D341Med (cell line): Measurements from ENCODE around the gene TPPP.

ENCODE experiments used
- DNase-seq: peaks from one replicate; pipeline ENCODE4 v3.0.0; 2012; ENCODE audit warnings: low spot score

TPPP gene

DNA sequence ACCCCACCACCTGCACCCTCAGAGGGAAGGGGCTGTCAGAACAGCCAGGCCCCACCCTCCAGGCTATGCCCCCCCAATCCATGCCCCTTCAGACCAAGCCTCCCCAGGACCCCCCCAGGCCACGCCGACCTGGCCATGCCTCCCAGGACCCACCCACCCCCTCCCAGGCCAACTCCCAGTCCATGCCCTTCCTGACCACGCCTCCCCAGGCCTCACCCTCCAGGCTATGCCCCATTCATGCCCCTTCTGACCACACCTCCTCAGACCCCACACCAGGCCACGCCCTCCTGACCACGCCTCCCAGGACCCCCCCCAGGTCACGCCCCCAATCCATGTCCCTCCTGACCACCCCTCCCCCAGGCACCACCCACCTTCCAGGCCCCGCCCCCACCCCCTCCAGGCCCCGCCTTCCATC lies 27.6 kb downstream of the TPPP start:
- peak; percentile 30 for DNase-seq

DNA sequence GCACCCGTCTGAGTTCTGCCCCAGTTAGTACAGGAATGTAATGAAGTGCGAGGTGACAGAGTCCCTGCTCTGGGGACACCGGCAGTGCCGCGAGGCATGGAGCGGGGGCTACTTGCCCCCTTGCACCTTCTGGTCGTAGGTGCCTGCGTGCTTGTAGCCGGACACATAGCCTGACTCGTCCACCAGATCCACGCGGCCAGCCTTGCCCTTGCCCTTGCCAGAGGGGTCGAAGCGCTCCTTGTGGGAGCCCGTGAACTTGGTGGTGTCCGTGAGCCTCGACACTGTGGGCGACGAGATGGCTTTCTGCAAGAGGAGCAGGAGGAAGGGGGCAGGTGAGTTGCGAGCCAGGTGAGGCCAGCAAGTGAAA lies 28.2 kb downstream of the TPPP start:
- peak; percentile 14 for DNase-seq

DNA sequence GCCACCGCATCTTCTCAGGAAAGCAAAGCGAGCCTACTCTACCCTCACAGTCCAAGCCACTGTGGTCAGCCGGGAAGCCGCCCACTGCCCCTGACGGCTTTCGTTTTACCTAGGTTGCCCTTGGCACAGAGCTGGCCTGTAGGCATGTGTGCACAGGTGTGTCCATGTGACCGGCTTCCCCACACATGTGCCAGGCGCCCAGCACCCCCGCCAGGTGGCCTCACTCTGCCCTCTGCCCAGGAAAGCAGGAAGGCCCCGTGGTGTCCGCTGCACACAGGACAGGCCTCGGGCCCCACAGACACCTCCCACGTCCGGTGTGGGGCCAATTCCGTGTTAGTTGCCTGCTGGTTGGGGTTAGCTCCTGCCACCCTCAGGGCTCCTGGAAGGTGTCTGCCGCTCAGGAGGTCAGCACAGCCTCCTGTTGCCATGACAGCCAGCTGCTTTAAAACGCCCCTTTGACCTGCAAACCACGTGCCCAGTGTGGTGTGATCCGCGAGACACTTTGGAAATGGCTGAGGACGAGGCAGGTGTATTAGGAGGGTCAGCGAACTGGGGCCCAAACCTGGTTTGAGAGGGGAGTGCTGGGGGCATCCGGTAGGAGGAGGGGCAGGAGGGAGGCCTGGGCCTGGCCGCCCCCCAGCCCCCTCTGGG lies 28.7 kb downstream of the TPPP start:
- no peak for DNase-seq

DNA sequence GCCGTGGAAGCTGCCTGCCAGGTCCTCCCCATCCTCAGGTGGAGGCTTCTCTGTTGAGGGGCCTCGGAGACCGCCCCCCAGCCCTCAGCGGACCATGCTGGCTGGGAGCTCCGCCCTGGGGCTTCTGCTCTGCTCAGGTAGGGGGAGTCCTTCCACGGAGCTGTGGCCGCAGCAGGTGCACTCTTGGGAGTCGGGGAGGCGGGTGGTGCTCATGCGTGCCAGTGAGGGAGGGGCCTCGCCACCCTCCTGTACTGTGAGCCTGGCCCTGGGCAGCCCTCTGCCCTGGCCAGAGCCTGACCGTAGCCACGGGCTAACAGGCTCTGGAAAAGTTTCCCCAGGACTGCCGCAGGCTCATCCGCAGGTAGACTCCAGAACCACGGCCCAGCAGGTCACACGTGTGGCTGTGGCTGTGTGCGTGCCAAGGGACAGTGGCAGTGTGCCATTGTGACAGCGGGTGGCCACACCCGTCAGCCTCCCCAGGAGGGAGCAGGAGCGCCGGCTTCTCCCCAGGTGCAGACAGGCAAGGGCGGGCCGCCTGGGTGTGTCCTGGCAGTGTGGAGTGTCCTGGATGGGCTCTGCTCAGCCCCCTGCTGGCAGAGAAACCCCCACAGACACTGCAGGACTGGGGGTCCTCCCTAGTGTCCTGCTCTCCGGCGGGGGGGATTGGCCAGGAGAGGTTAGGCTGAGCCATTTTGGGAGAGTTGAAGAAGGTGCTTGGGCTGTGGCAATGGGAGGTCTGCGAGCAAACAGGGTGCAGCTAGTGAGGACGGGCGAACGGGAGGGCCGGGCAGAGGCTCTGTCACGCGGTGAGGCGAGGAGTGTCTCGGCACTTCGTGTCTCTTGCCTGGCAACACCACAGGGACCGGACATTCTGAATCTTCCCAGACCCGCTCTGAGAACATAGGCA lies 29.5 kb downstream of the TPPP start:
- DNase-seq: no peak

DNA sequence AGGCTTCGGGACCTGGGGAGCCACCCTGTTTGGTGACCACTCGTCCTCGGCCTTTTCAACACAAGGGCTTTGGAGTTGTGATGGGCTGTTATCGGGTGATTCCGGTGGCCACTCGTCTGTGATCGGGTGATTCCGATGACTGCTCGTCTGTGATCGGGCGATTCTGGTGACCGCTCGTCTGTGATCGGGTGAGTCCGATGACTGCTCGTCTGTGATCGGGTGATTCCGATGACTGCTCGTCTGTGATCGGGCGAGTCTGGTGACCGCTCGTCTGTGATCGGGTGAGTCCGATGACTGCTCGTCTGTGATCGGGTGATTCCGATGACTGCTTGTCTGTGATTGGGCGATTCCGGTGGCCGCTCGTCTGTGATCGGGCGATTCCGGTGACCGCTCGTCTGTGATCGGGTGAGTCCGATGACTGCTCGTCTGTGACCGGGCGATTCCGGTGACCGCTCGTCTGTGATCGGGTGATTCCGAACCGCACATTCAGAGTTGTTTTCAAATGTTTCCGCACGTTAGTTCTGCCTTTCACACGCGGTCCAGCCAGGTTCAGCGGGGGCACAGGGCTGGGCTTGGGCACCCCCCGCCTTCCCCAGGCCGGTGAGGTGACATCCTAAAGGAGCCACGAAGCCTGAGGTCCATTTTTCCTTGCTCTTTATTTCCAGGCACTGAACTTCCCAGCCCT lies 30.3 kb downstream of the TPPP start:
- DNase-seq: no peak

DNA sequence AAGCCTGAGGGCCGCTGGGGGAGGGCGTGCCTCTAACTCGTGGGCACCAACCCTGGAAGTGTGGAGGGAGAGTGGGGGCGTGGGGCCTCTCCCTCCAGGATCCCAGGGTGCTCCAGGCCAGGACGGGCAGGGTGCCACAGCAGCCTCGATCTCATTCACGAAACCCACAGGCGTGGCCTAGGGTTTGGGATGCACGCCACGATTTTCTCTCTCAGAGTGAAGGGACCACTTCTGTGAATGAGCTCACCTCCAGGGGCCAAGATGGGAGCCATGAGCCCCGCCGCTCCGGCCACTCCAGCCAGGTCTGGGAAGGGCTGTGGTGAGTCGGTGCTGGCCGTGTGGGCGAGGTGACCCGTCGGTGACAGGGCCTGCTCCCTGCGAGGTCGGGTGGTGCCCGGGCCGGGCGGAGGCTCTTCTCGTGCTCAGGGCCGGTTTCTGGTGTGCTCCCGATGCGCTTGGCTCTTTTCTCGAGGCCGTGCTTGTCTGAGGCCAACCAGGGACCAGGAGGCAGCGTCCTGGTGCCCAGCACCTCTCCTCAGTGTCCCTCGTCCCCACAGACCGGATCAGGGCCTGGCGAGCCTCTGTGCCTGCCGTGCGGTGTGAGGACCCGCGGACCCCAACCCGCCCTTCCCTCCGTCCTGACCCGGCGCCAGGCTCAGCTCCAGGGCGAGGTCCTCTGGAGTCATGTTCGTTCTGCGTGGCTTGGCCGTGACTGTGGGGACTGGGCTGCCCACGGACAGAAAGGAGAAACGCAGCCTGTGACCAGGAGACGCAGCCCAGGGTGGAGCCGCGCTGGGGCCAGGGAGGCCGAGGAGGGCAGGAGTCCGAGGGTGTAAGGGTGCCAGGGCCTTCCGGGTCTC lies 31.0 kb downstream of the TPPP start:
- no peak for DNase-seq

DNA sequence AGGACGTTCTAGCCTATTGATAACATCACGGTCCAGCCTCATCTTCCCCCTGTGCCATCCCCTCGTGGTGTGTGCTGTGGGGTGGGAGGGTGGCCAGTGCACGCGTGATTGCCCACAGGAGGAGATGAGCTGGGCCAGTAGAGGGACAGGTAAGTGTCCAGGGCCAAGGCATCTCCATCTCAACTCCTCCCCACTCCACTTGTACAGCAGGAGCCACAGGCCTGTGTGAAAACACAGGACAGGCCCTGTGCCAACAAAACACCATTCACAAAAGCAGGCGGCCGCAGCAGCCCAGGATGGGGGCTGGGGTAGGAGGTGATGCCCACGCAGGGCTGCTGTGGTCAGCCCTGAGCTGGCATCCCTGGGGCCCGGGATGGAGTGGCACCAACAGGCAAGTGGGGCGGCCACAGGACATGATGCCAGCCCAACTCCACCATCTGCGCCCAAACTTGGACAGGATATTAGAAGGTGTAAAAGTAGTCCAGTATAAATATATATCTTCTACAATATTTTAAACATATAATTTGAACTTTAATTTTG lies 32.6 kb downstream of the TPPP start:
- no peak for DNase-seq

DNA sequence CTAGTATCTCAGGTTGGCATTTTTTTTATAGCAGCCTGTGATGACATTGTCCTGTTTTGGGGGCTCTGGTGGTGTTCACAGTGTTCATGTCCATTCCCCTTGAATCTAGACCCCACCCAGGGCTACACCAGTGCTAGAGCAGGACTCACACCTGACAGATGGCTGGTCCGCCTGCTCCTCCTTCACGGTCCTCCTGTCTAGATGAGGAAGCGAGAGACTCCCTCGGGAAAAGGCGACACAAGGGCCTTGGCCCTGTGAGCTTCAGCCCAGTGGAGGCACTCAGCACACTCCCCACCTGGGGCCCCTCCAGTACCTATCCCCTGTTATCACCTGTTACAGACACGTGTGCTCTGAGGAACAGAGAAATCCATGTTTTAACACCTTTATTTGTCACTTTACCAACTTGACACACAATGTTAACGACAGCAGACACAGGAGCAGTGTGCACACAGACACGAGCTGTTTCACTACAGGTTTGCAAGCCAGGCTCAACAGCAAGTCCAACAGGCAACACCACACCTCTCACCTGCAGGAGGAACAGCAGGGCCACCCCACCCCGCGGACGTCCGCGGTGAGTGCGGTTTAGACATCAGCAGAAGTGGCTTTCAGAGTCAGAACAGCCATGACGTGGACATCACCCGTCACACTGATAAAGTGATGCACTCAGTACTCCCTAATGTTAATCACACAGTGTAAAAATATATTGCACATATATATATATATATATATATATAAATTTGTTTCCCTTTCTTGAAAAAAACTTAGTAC lies 33.5 kb downstream of the TPPP start:
- no peak for DNase-seq

DNA sequence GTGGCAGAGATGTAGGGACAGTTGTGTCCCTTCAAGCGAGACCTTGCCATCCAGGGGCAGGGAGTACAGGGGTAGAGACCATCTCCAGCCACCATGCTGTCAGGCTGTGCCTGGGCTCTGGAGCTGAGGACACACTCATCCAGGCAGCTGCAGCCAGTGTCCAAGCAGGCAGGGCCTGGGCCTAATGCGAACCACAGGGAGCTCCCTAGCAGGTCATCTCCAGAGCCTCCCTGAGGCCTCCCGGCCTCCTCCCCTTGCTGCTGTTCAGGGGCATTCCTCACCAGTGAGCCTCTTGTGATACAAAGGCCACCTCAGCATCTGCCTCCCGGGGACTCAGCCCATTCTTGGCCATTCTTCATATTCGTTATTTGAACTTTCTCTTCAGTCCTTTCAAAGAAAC lies 35.0 kb downstream of the TPPP start:
- no peak for DNase-seq

DNA sequence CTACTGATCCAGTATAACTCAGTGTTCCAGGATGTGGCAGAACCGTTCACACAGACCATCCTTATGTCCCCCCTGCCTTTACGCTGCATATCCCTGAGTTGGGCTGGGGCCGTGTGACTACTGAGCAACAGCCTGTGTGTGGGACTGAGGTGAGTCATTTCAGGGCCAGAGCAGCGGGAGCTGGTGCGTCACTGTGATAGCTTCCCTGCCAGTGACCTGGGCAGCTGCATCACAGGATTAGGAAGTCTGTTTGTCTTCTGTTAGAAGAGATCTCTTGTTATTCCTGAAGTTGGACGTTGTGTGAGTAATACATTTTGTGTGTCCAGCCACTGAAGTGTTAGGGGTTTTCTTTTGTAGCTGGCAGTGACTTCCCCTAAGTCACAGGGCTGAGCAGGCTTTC lies 35.6 kb downstream of the TPPP start:
- no peak for DNase-seq

DNA sequence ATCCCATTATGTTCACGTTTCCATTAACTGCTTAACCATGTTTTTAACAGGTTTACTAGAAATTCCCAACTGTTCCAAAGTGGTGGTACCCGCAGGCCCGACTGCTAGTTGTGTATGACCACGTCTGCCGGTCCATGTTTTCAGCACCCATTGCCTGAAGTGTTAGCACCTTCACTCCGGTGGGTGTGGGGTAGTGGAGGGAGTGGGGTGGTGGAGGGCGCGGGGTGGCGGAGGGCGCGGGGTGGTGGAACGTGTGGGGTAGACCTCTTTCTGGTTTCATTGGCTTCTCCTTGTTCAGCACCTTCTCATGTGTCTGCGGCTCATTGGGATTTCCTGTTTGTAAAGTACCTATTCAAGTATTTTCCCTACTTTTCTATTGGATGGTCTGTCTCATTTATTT lies 37.7 kb downstream of the TPPP start:
- DNase-seq: no peak

DNA sequence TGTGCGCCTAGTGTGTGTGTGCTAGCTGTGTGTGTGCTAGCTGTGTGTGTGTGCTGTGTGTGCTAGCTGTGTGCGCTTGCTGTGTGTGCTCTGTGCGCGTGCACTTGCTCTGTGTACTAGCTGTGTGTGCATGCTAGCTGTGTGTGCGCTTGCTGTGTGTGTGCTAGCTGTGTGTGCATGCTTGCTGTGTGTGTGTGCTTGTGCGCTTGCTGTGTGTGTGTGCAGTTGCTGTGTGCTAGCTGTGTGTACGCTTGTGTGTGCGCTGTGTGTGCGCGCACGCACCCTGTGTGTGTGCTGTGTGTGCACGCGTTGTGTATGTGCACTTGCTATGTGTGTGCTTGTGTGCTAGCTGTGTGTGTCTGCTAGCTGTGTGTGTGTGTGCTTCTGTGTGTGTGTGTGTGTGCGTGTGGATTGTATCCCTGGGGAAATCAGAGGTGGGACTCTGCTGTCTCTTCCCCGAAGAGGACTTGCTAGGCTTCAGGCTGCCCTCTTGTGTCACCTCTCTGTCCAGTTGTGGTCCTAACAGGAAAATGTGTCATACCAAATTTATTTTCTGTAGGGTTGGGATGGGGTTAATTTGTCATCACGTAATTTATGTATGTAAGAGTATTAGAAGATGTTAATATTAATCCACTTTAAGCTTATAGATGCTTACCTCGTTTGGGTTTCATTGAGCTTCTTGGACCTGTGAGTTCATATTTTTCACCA lies 38.9 kb downstream of the TPPP start:
- no peak for DNase-seq

DNA sequence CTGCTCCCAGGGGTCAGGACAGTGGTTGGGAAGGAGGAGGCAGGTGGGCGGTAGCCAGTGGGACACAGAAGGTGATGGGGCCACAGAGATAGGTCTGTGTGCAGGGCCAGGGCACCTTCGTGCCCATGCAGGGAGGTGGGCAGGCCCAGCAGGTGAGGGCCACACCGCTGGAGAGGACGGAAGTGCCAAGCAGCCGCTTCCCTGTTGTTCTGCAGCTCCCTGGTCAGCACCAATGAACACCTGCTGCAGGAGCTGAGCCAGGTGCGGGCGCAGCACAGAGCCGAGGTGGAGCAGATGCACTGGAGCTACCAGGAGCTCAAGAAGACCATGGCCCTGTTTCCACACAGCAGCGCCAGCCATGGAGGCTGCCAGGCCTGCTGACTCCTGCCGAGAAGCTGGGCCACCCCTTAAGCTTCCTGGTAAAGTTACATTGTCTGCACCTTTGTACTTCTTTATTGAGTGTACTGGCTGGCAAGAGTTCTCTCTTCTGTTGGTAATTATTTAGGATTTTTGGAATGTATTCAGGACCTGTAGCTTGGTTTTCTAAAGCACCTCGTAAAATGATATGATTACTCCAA lies 40.3 kb downstream of the TPPP start:
- no peak for DNase-seq

DNA sequence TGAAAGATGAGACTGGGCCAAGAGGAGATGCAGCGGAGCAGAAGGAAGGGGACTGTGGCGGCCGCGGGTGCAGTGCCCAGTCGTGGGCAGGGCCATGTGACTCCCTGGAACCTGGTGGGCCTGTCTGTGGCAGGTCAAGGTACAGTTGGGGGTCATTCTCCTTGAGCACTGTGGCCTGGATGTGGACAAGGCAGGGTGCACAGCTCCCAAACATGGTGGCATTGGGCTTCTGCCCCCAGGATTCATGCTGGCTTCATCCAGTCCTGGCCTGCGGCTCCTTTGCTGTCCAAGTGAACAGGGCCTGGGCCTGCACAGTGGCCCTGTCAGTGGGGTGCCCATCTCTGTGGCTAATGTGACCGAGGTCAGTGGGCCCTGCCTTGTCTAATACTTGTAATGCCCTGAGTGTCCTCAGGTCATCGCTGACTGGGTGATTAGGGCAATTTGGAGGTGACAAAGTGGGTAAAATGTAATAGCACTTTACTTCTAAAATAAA lies 41.1 kb downstream of the TPPP start:
- DNase-seq: no peak

DNA sequence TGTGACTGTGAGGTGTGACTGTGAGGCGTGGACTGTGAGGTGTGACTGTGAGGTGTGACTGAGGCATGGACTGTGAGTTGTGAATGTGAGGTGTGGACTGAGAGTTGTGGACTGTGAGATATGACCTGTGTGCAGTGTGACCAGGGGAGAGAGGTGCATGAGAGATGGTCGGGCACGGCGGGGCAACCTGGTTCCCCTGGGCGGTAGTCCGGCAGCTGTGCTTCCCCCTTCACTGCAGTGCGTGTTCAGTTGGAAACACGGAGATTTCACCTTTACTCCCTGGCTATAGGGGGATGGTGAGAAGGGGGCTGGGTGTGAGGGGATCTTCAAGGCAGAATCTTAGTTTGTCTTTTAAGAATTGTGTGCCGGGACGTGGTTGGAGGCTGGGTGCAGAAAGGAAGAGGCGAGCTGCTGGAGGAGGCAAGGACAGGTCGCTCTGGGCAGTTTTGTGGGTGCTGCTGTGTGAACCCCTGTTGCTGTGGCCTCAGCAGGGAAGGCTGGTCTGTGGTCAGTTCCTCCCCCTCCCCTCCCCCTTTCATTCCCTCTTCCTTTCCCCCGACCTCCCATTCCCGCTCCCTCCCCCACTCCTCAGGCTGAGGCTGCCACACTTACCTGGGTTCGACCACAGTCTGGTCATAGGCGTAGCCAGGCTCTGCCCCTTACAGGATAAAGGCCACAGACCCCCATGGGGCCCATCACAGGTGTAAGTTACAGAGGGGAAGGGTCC lies 41.7 kb downstream of the TPPP start:
- peak; percentile 18 for DNase-seq

DNA sequence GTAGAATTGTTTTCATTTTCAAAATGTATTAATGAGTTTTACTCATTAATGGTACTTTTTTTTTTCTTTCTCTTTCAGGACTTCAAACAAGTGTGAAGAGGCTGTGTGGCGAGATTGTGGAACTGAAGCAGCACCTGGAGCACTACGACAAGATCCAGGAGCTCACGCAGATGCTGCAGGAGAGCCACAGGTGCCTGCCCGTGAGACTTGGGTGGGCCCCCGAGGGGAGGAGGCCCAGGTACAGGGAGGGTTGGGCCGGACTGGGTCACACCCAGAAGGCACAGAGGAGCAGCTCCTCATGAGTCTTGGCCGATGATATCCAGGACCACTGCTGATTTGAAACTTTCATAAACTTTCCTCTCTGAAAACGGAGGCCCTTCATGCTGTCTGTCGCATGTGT lies 45.4 kb downstream of the TPPP start:
- DNase-seq: no peak

DNA sequence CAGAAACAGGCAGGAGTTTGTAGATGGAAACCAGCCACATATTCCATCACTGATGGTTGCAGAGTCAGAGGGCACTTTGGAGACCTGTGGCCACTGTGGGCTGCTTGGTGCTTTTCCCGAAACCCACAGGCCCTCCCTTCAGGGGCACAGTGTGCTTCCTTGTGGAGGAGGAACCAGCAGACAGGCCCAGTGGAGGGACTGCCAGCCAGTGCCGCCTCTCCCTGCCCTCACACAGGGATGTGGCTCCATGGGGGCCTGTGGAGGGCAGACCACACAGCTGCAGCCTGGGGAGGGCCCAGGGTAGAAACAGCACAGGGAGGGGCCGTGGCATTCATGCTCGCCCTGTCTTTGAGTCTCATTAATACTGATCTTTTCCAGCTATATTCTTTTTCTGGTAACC lies 45.8 kb downstream of the TPPP start:
- DNase-seq: no peak

DNA sequence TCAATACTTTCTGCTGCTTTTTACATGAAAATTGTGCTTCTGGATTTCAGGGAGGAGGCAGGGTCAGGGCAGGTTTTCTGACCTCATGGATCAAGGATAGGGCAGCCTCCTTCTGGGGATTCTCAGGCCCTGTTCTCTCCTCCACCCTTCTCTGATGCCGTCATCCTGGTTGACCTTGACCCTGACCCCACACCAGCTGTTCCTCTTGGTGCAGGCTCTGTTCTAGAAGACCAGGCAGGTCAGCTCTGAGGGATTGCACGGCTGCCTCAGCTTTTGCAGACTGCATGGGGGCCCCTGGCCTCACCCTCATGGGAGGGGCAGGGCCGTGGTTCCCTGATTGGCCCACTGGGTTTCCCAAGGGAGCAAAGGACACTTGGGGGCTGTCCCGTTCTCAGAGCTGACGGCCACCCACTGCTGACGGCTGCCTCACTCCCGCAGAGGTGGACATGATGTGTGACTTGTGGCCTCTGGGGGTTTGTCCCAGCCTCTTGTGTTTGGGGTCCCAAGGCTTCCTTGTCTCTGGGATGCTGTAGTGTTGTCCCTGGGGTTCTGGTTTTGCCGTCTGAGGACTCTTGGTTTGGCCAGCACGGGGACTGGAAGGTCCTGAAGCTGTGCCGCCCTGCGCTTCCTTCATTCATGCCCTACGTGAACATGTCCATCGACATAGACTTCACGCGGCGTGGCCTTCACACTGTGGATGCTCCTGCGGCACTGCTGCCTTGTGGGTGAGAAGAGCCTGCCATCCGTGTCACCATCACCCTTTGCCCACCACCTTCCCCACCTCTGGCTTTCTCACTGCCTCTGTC lies 46.6 kb downstream of the TPPP start:
- no peak for DNase-seq
